Thyroid gland (tissue), 4 donors: ENCODE measurements around the gene ZBTB40.

Experiments used
- CTCF ChIP-seq, 6 experiments: fragments of 200-600 bp in 3 of 6; fragments of 450-650 bp in 3 of 6; sonication (generic) in 3 of 6; IDR thresholded peaks; one replicate each; pipeline ENCODE4 v1.5.1; 2016 to 2019; ENCODE audit warnings: antibody characterized with exemption in 6 of 6, mild to moderate bottlenecking in 2 of 6, inconsistent platforms in 1 of 6, moderate library complexity in 1 of 6
- POLR2A ChIP-seq, 2 donors: fragments of 450-650 bp; IDR thresholded peaks; one replicate each; pipeline ENCODE4 v1.6.1; 2017; ENCODE audit warnings: antibody characterized with exemption in 2 of 2, mild to moderate bottlenecking in 2 of 2, moderate library complexity in 1 of 2

- TF ChIP-seq POLR2A (IDR thresholded peaks at IDR 0.05) (no peak), CTCF (IDR thresholded peaks at IDR 0.05) (peak; percentile 42 to 97 (median 82))
Observed at GRCh38 chr1:22420455-22421053, 31.1 kb upstream of the ZBTB40 start.
